ENCODE data around the gene SPG11. TPM values are rescaled to one million over a fixed set of nuclear protein-coding genes. Genes with fewer than 3 reads are reported as not detected.

SPG11 gene
- total and polyA plus RNA-seq, 9 of the 15 experiments (the other 6 are each of a cell fraction or from before 2014, with no cell fraction given): 23.3 to 71.2 (median 45.6) TPM

GRCh38 chr15:44710236-44711095 is 47.0 kb upstream of the SPG11 start (continued):
- TF ChIP-seq ZNF740 (CRISPR knock-in tag; IDR thresholded peaks at IDR 0.05) (0 out of 2 replicates have a peak, but pooled peaks have one; percentile 33), ZNF740 (tag; IDR thresholded peaks at IDR 0.05) (0 out of 4 replicates have a peak, but pooled peaks of 1 of the 2 experiments have one; percentile 2), KAT8 (IDR thresholded peaks at IDR 0.05; ENCODE audit: low read depth) (peak; percentile 85; the same call in 1 of the 2 replicates), JUND (IDR thresholded peaks at IDR 0.05; ENCODE audit: borderline replicate concordance, low read depth, low read length) (no peak), JUND (tag; IDR thresholded peaks at IDR 0.05; ENCODE audit: borderline replicate concordance, low read depth, low read length) (0 out of 3 replicates have a peak, but pooled peaks have one; percentile 20), IRF1 (CRISPR knock-in tag; IDR thresholded peaks at IDR 0.05; ENCODE audit: borderline replicate concordance) (no peak), RCOR1 (IDR thresholded peaks at IDR 0.05; ENCODE audit: borderline replicate concordance in 1 of 2, low read depth in 2 of 2, low read length in 2 of 2) (peak in 1 of 2 experiments; percentile 35; a peak in 2 of 4 replicates), ZNF165 (CRISPR knock-in tag; IDR thresholded peaks at IDR 0.05; ENCODE audit: borderline replicate concordance) (no peak), FOXA3 (CRISPR knock-in tag; conservative IDR thresholded peaks at IDR 0.05 in 1 of 2, IDR thresholded peaks at IDR 0.05 in 1 of 2) (0 out of 4 replicates have a peak, but pooled peaks of 1 of the 2 experiments have one; percentile 9), YY1 (IDR thresholded peaks at IDR 0.05; ENCODE audit: borderline replicate concordance in 1 of 3, control insufficient read depth in 1 of 3, extremely low read depth in 1 of 3, insufficient read depth in 3 of 3, insufficient read length in 1 of 3, insufficient replicate concordance in 2 of 3, low read depth in 1 of 3, low read length in 2 of 3) (peak in 2 of 3 experiments; percentile 55 to 88), MEIS2 (IDR thresholded peaks at IDR 0.05; ENCODE audit: partially characterized antibody) (peak; percentile 51), TBL1XR1 (IDR thresholded peaks at IDR 0.05; ENCODE audit: low read length in 2 of 2) (0 out of 4 replicates have a peak, but pooled peaks of 1 of the 2 experiments have one; percentile 4), PKNOX1 (IDR thresholded peaks at IDR 0.05) (peak; percentile 24; the same call in 1 of the 2 replicates), PBX2 (CRISPR knock-in tag; IDR thresholded peaks at IDR 0.05; ENCODE audit: low read depth) (no peak), PBX2 (tag; conservative IDR thresholded peaks at IDR 0.05; ENCODE audit: low read depth) (0 out of 2 replicates have a peak, but pooled peaks have one; percentile 8), ZKSCAN3 (CRISPR knock-in tag; IDR thresholded peaks at IDR 0.05) (no peak), ZKSCAN1 (IDR thresholded peaks at IDR 0.05; ENCODE audit: low read depth, low read length) (peak; percentile 100), GABPA (tag; conservative IDR thresholded peaks at IDR 0.05; ENCODE audit: low read depth) (0 out of 2 replicates have a peak, but pooled peaks have one; percentile 25), CAMTA2 (CRISPR knock-in tag; conservative IDR thresholded peaks at IDR 0.05) (no peak), SMARCA5 (IDR thresholded peaks at IDR 0.05) (peak; percentile 45; the same call in 1 of the 2 replicates)

Measured in K562 (cell line).